GM21447 (cell line): Measurements from ENCODE around the gene STAMBP.
"Not testable (repeated sequence)": the region's sequence is repeated elsewhere in the genome, so short reads cannot be mapped to it uniquely, and the experiment has no call there.

Experiments used
- ATAC-seq: cut with Tn5 transposase; IDR thresholded peaks from one replicate; pipeline ENCODE4 v1.9.1; 2021; ENCODE audit not compliant: unreplicated experiment

The STAMBP gene

DNA sequence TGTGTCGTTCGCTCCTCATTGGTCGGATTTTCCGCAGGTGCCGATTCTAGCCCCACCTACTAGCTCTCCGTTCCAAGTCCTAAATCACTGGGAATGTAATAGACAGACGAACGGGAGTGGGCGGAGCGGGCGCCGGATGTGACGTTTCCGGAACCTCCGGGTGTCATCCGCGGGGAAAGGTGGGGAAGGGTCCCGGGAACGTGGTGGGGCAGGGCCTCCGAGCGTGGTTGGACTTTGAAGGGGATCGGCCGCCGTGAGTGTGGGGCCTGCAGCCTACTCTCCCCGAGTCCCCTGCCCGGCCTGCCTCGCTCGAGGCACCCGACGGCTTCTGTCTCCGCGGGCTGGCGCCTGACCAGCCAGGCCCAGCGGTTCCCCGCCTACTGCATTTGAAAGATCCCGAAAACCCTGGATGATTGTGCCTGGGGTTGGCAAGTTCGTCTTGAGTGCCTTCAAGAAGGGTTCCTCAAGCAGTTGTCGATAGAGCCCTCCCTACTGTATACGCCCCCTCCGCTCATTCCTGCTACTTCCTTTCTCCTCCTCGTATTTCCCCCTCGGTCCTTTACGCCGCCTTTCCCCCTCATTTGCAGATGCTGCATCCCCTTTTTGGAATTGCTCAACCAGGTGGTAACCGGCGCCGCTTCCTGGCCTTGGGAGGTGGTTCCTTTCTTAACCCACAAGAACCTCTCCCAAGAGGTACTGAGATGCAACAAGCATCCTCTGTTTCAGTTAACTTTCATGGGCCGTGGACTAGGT lies at the start of gene STAMBP:
Gene STAMBP (plus strand): TSS at position 144 of the 753 bp plus-strand sequence. CDS start 1,896 bp downstream, outside the sequence.
- peak; percentile 93 for ATAC-seq

GRCh38 chr2:73779467-73780236 lies 49.1 kb upstream of the STAMBP start, which contains the start of gene DUSP11:
Gene DUSP11, minus strand, starts transcription at chr2:73780103. Its CDS starts 129 bp downstream, at chr2:73779974.
- peak; percentile 99 for ATAC-seq

DNA sequence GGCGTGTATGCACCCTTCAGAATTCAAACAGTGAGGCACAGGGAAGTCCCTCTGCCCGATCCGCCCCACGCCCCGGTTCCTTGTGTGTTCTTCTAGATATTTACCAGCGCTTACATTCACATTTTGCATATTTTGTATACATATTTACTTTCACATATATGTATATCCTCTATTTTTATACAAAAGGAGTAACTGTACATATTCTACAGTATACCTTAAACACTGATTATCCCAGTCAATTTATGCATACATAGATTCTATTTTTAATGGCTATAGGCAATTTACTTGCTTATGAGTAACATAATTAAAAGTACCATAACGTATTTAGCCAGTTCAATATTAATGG lies 48.6 kb upstream of the STAMBP start:
- no peak for ATAC-seq

DNA sequence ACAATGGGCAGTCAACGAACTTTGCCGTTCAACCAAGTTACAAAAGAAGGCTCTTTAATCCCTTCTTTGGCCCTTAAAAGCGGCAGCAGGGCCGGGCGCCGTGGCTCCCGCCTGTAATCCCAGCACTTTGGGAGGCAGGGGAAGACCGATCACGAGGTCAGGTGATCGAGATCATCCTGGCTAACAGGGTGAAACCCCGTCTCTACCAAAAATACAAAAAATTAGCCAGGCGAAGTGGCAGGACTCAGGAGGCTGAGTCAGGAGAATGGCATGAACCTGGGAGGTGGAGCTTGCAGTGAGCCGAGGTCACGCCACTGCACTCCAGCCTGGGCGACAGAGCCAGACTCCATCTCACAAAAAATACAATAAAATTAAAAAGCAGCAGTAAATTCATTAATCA lies 45.4 kb upstream of the STAMBP start:
- ATAC-seq: not testable (repeated sequence)

GRCh38 chr2:73783883-73784282 lies 44.9 kb upstream of the STAMBP start, which contains the start of gene C2orf78:
Gene C2orf78, plus strand, starts transcription at chr2:73784183. Its CDS starts 127 bp downstream, at chr2:73784310.
- not testable (repeated sequence) for ATAC-seq

GRCh38 chr2:73811878-73812277 lies 16.9 kb upstream of the STAMBP start:
- no peak for ATAC-seq

DNA sequence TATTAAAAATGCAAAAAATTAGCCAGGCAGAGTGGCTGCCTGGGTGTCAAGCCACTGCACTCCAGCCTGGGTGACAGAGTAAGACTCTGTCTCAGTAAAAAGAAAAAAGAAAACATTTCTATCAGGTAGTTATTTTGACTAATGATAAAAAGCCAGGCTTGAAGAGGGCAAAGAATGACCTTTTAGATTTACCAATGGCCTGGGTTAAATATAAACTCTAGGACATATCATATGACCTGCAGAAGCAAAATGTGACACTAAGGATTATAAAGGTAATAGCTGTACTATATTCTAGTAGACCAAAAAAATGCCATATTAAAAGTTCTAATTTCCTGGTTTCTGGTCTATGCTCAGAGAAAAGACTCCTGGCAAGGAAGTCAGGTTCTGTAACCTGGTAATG lies 16.1 kb upstream of the STAMBP start:
- ATAC-seq: no peak

DNA sequence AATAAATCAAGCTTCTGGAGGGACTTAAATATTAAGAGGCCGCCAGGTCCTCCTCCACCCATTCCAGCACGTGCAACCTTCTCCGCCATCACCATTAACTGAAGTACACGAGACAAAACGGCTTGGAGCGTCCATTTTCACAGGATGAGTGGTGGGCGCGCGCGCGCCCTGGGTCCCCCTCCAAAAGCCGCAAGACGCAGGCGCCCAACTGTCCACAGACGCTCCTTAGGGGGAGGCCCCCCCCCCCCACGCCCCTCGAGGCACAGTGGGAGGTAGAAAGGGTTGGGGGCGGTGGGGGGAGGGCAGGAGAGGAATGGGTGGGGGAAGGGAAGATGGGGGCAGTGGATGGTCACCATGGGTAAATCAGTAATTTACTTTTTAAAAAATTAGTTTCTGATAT lies 10.5 kb upstream of the STAMBP start:
- ATAC-seq: no peak

DNA sequence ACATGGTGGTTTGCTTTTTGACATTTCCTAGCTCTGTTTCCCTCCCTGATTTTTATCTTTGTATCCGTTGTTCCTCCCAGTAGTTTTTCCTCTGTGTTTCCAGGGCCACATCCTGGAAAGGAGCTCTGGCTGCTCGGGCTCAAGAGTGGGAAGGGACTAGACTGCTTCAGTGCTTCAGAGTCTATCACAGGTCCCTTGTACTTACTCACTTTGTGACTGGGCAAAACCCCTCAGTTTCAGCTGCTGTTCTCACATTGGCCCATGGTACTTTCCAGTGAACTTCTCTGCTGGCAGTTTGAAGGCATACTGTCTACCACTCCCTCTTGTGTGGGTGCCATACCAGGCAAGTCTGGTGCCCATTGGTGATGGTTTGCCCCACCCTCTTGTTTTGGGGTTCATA lies 7.5 kb upstream of the STAMBP start:
- ATAC-seq: peak; percentile 77

DNA sequence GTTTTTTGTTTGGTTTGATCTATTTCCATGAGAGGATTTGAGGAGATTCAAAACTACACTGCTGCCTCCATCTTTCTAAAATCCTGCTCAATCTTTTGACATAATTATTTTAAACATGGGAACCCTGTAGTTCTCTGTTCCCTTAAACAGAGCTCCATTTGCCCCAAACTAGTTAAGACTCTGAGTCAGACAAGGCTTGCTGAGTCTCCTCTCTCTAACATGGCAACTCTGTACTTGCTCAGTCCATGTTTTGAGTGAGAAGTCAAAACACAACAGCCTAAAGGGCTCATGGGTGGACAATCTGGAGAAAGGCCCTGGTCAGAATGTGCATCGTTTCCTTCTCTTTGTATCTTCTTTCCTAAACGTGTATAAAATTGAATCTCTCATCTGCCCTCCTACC lies 7.1 kb upstream of the STAMBP start:
- no peak for ATAC-seq

- peak; percentile 63 for ATAC-seq
These were observed 6.5 kb upstream of the STAMBP start for GRCh38 chr2:73822276-73822675.

DNA sequence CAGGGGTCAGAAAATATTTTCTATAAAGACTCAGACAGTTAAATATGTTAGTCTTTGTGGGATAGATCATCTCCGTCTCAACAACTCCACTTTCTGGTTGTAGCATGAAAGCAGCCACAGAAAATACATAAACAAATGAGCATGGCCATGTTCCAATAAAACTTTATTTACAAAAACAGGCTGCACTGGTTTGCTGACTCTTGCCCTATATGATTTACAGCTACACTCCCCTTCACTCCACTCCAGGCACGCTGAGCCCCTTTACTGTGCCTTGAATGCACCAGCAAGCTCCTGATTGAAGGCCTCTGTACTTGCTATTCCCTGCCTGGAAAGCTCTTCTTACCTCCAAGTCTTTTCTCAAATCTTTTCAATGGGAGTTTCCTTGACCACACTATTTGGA lies 5.8 kb upstream of the STAMBP start:
- ATAC-seq: no peak

DNA sequence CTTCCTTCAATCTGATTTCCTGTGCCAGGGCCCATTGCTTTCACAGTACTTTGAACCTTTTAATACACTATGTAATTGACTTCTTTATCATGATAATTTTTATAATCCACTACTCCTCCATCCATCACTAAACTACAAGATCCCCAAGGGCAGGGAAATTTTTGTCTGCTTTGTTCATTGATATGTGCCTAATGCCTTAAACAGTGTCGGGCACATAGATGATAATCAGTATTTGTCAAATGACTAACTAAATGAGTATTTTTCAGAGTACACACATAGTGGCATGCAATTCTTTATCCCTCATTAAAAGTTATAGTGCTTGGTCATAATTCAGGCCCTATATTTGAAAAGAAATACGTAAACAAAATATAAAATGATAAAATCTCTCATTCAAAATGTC lies 5.3 kb upstream of the STAMBP start:
- no peak for ATAC-seq

- ATAC-seq: no peak
These were observed 4.7 kb upstream of the STAMBP start for GRCh38 chr2:73823916-73824523.

DNA sequence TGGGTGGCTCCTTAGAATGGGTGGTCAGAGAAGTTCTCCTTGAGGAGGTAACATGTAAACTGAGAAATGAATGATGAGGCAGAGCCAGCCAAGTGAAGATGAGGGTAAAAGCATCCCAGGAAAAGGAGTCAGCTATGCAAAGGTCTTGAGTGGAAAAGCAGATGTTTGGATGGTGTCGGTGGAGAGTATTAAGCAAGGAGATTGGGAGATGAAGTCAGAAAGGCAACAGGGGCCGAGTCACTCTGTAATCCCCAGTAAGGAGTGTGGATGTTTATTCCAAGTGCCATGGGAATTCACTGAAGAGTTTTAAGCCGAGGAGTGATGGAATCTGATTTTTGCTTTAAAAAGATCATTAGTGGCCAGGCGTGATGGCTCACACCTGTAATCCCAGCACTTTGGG lies 3.4 kb upstream of the STAMBP start:
- no peak for ATAC-seq

- no peak for ATAC-seq
These were observed 1.7 kb upstream of the STAMBP start for GRCh38 chr2:73827018-73827417.

- ATAC-seq: no peak
These were observed 937 bp upstream of the STAMBP start for GRCh38 chr2:73827660-73828388.

- ATAC-seq: no peak
These were observed 358 bp upstream of the STAMBP start for GRCh38 chr2:73828389-73828817.

GRCh38 chr2:73830871-73831401 lies 2.2 kb downstream of the STAMBP start:
- no peak for ATAC-seq

- no peak for ATAC-seq
These were observed 4.2 kb downstream of the STAMBP start for GRCh38 chr2:73832930-73833329.
